Neural progenitor cell (in vitro differentiated cells): ENCODE results near the gene ODC1.

ENCODE experiments used
- CTCF ChIP-seq: fragments of 200-600 bp; sonication (generic); IDR thresholded peaks from 2 replicates; pipeline ENCODE4 v1.5.1; 2017; ENCODE audit warnings: antibody characterized with exemption, mild to moderate bottlenecking
- EZH2 ChIP-seq: fragments of 200-600 bp; sonication (generic); IDR thresholded peaks from 2 replicates; pipeline ENCODE4 v1.6.1; 2017; ENCODE audit warnings: antibody characterized with exemption, mild to moderate bottlenecking, moderate library complexity
- EZH2phosphoT487 ChIP-seq: fragments of 200-600 bp; sonication (generic); IDR thresholded peaks from 2 replicates; pipeline ENCODE4 v1.6.1; 2017; ENCODE audit warnings: antibody characterized with exemption

- TF ChIP-seq CTCF (no peak), EZH2 (no peak), EZH2phosphoT487 (no peak)
These were observed 33.0 kb upstream of the ODC1 start for GRCh38 chr2:10481055-10481665.
